Measurements from ENCODE around the gene CCT3. TPM values are rescaled to one million over a fixed set of nuclear protein-coding genes. Genes with fewer than 3 reads are reported as not detected.

CCT3 gene
- total and polyA plus RNA-seq, 2 experiments from 2014 or later, result 405 to 618 TPM

- Mint-ChIP-seq H3K4me1 (peaks cover 22% of the 10 kb centered on the region), H3K4me3 (no peak overlapping the region), H3K36me3 (ENCODE audit: low read depth) (no peaks in the 10 kb centered on the region), H3K9me3 (no peaks in the 10 kb centered on the region), H3K27me3 (ENCODE audit: insufficient read depth, low read depth, poor library complexity) (peaks cover 15% of the 10 kb centered on the region), H3K27ac (no peak overlapping the region)
- Histone ChIP-seq H3K4me1 (ENCODE audit: insufficient read depth) (0 out of 2 replicates have a peak, but pooled peaks cover 3% of the 10 kb centered on the region), H3K4me2 (no peak overlapping the region), H3K9me2 (ENCODE audit: insufficient read depth) (no peaks in the 10 kb centered on the region), H3F3A (replicated peaks; ENCODE audit: low read depth) (peaks cover 18% of the 10 kb centered on the region), H2AFZ (no peak overlapping the region), H3K79me2 (replicated peaks; ENCODE audit: insufficient read depth) (no peaks in the 10 kb centered on the region), H3K27me3 (ENCODE audit: insufficient read depth) (peaks cover 12% of the 10 kb centered on the region), H3K27ac (ENCODE audit: low read depth) (no peak overlapping the region), H3K4me3 (no peak overlapping the region), H4K20me1 (replicated peaks; ENCODE audit: insufficient read depth) (no peaks in the 10 kb centered on the region), H3K36me3 (ENCODE audit: insufficient read depth) (no peaks in the 10 kb centered on the region)
- TF ChIP-seq CREB1 (CRISPR knock-in tag; IDR thresholded peaks at IDR 0.05; ENCODE audit: low read depth) (no peak), CTCF (conservative IDR thresholded peaks at IDR 0.05; ENCODE audit: low read depth in 2 of 2) (no peak), EZH2phosphoT487 (IDR thresholded peaks at IDR 0.05; ENCODE audit: unreplicated experiment) (no peak), POLR2AphosphoS5 (IDR thresholded peaks at IDR 0.05; ENCODE audit: low read depth) (no peak), ZNF114 (CRISPR knock-in tag; IDR thresholded peaks at IDR 0.05) (no peak), NANOG (IDR thresholded peaks at IDR 0.05; ENCODE audit: borderline replicate concordance) (no peak), ZNF462 (CRISPR knock-in tag; IDR thresholded peaks at IDR 0.05) (no peak), REST (IDR thresholded peaks at IDR 0.05; ENCODE audit: unreplicated experiment) (no peak)
- DNase-seq (ENCODE audit: low spot score), result peak; percentile 24
- peak; percentile 35 for ATAC-seq
Measured at GRCh38 chr1:156367383-156368156, 29.5 kb upstream of the CCT3 start.

Data from GM23338 (cell line).